Stimulated activated CD4-positive, alpha-beta T cell treated with anti-CD3 and anti-CD28 coated beads, Interleukin-4, amount 100 ng/mL, for 1 hour (primary cell): ENCODE data around the gene PLG.
"Not testable (repeated sequence)": the region's sequence is repeated elsewhere in the genome, so short reads cannot be mapped to it uniquely, and the experiment has no call there.

Experiments
- DNase-seq: peaks from one replicate; pipeline ENCODE4 v3.0.0-alpha.2; 2020

The PLG gene

GRCh38 chr6:160780656-160781055 lies 78.6 kb downstream of the PLG start:
- DNase-seq, result not testable (repeated sequence)

DNA sequence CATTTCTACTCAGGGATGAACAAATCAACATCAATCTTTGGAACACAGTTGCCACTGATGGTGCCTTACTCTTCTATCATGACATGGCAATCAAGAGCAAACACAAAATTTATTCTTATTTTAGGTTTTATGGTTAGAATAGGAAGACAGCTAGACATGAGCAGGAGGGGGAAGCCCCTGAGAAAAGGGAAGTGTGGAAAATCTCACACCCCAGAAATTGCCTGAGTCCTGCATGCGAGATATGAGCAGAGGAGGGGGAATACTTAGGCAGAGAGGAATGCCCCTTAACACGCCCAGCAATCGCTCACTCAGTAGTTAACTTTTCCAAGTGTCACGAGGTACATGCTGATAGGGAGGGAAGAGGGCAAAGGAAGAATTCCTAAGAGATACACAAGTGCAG lies 79.3 kb downstream of the PLG start:
- DNase-seq, result no peak

- no peak for DNase-seq
These were observed 80.2 kb downstream of the PLG start for GRCh38 chr6:160782228-160782627.

GRCh38 chr6:160783741-160784140 lies 81.7 kb downstream of the PLG start:
- DNase-seq, result no peak

DNA sequence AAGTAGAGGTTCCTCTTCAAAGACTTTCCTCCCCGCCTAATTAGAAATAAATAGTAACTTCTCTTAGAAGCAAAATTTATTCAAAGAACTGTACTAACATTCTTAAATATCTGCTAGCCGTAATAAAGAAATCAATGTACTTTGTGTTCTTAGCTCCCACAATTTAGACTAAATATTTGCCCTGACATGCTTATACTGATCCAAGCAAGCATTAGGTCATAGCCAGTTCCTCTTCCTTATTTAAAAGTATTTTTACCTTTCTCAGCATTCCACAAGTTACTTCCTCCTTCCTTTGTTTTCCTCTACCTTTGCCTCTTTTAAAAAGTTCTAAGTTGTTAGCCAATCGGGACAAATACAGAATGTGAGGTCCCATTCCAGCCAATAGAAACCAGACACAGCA lies 86.1 kb downstream of the PLG start:
- not testable (repeated sequence) for DNase-seq

- no peak for DNase-seq
These were observed 86.8 kb downstream of the PLG start for GRCh38 chr6:160788806-160789205.

DNA sequence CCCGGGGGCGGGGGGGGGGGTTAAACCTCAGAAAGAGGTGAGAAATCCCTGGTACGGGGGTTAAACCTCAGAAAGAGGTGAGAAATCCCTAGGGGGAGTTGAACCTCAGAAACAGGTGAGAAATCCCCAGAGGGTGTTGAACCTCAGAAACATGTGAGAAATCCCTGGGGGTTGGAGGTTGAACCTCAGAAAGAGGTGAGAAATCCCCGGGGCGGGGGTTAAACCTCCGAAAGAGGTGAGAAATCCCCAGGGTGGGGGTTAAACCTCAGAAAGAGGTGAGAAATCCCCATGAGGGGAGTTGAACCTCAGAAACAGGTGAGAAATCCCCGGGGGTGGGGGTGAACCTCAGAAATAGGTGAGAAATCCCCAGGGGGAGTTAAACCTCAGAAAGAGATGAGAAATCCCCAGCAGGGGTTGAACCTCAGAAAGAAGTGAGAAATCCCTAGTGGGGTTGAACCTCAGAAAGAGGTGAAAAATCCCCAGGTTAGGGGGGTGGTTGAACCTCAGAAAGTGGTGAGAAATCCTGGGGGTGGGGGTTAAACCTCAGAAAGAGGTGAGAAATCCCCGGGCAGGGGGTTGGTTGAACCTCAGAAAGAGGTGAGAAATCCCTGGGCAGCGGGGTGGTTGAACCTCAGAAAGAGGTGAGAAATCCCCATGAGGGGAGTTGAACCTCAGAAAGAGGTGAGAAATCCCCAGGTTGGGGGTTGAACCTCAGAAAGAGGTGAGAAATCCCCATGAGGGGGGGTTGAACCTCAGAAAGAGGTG lies 87.4 kb downstream of the PLG start:
- DNase-seq, result peak; percentile 18

DNA sequence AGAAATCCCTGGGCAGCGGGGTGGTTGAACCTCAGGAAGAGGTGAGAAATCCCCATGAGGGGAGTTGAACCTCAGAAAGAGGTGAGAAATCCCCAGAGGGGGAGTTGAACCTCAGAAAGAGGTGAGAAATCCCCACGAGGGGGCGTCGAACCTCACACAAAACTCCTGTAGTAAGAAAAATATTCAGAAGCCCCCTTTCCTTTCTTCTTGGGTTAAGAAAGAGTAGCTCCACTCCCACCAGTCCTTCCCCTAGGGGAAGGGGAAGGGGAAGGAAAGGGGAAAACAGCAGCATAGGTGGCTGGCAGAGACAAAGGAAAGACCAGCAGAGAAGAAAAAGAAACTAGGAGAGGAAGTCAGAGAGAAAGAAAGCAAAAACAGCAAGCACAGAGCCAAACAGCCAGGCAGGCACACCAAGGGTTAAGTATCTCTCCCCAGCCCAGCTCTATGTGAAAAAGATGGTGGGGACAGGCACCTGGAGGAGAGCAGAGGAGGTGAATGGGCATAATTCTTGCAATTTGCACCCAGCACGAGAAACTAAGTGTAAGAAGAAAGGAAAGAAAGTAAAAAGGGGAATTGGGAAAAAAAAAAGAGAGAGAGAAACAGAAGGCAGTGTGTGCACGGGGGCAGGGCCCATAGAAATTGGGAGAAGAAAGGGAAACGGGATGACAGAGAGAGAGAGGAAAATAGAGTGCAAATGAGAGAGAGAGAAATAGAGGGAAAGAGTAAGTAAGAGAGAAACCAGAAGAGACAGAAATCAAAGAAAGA lies 88.2 kb downstream of the PLG start:
- peak; percentile 2 for DNase-seq

DNA sequence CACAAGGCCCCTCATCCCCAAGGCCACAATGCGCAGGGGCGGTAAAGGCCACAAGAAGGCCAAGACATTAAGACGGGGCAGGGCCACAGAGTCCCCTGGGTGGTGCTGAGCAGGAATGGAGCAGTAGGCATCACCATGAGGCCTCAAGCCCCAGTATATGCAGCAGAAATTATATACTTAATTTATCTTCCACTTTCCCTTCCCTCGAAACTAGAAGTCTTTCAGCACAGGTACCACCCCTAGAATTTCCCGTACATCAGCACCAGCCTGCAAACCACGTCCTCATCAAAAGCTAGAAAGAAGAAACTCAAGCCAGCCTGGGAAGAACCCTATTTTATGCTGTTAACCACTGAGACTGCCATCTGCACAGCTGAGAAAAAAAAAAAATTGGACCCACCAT lies 89.4 kb downstream of the PLG start:
- DNase-seq, result peak; percentile 2

GRCh38 chr6:160791981-160792418 lies 90.0 kb downstream of the PLG start:
- DNase-seq, result no peak

GRCh38 chr6:160792708-160793107 lies 90.7 kb downstream of the PLG start:
- DNase-seq, result no peak

DNA sequence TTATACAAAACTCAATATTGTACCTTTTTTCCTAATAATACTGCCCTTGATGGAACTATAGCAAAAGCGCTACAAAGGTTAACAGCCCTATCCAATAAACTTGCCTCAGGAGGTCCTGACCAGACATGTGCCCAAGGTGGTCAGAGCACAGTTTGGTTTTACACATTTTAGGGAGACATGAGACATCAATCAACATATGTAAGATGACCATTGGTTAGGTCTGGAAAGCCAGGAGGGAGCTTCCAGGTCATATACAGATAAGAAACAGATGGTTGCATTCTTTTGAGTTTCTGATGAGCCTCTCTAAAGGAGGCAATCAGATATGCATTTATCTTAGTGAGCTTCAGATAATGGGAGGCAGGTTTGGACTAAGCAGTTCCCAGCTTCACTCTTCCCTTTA lies 91.6 kb downstream of the PLG start:
- DNase-seq, result no peak

DNA sequence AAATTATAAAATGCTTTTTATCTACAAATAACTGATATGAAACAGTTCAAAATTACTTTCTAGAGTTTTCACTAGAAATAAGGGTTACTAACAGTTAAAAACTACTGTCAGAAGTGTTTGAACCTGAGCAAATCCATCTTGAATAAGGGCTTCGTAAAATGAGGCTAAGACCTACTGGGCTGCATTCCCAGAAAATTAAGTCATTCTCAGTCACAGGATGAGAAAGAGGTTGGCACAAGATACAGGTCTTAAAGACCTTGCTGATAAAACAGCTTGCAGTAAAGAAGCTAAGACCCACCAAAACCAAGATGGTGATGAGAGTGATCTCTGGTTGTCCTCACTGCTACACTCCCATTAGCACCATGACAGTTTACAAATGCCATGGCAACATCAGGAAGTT lies 93.7 kb downstream of the PLG start:
- no peak for DNase-seq

DNA sequence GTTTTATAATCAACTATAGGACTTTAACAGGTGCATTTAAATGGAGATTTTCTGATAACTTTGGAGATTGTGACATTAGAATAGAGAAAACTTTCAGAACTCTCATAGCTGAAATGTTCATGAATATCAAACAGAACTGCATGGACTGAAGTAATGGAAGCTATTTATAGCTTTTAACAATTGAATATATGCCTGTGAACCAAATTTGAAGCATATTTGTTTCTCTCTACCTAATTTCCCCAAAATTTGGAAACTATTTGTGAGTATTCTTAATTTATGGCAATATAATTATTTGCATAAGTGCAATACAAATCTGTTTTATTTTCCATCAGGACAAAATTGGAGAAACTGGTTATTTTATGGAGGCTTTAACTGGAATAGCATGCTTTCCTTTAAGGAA lies 96.6 kb downstream of the PLG start:
- DNase-seq, result no peak

- no peak for DNase-seq
These were observed 97.9 kb downstream of the PLG start for GRCh38 chr6:160799801-160800506.

DNA sequence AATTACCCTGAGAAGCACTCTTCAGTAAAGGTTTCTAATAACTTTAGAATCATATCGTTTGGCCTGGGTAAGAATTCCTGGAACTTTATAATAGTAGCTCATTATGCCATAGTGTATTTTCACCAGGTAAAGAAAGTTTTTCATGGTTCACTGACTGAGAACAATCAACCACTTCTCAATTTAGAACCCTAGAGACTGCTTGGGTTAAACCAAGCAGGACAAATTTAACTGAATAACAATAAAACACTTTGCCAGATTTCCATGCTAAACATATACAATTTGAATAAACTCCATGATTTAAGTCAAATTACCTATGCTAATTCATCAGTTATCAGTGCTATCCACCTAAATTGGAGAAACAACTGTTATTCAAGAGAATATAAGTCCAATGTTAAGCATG lies 99.4 kb downstream of the PLG start:
- no peak for DNase-seq

GRCh38 chr6:160802049-160802448 lies 100.0 kb downstream of the PLG start:
- not testable (repeated sequence) for DNase-seq
